NCI-H1105 (cell line): ENCODE results near the gene TOGARAM1.

ENCODE experiments used
- DNase-seq: peaks from one replicate; lab custom pipeline; 2025; lab: John Stamatoyannopoulos, UW

The TOGARAM1 gene

GRCh38 chr14:45094275-45094674 is 132.3 kb downstream of the TOGARAM1 start:
- DNase-seq, result no peak

- no peak for DNase-seq
These were observed 133.2 kb downstream of the TOGARAM1 start for GRCh38 chr14:45095143-45095542.

DNA sequence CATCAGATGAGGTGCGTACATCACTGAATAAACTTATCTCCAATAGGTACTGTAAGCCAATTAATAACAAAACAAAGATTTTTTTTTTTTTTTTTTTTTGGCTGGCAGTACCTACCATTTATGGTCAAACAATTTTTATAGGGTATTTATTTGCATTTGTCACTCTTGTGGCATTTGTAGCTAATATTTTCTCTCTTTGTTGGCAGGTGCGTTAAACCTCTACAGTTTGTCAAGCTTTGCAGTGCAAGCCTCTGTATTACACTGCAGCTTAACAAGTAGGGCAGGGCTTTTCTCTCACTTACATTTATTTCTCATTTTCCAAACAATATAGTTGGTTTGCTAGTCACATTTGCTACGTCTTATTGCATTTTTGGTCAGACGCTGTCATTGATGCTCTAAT is 134.2 kb downstream of the TOGARAM1 start:
- DNase-seq, result no peak

GRCh38 chr14:45103806-45104205 is 141.8 kb downstream of the TOGARAM1 start:
- no peak for DNase-seq

DNA sequence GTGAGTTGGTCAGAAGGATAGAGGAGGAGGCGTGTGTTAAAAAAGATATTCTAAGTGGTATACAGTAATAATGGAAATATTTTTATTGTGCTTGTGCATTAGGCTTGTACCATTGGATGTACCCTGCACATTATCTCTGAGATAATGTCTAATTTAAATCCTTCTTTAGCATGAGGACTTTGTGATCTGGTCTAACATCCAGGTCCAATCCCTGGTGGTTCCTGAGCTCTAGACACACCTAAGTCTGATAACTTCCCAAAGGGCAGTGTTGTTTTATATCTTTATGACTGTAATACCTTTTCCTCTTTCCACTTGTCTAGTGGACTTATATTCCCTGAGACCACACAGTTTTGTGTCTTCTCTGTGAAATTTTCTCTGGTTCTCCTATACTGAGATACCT is 142.6 kb downstream of the TOGARAM1 start:
- no peak for DNase-seq

DNA sequence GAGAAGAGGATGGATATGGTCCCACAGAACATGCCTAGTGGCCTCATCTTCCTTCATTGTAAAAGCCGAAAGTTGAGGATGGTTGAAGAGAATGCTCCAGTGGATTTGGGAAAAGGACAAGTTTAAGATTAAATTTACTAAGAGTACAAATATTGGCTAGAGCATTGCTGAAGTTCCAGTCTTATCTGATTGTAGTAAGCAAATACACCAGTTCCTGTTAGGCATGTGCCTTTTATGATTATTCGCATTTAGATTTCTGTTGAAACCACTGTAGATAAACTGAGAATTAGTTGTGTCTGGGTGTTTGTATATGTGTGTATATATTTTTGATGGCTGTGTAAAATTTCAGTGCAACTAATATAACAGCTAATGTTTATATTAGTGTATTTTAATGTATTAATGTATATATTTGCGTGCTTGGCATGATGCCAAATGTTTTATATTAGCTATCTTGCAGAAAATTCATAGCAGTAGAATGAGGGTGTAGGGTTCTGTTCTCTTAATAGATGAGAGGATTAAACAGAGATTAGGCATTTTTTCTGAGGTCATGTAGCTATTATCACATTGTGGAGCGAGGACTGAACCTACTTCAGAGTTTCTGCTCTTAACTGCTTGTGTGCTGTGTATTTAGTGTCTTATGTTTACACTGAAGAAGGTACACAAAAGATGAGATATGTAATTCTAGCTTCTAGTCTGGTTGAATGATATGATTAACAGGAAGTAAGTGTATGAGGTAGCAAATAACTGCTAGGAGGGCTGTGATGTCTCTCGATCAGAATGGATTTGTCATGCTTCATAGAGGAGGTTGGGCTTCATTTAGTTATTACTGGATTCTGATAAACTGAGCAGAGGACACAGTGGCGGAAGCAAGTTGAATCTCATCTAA is 151.1 kb downstream of the TOGARAM1 start:
- DNase-seq, result no peak

DNA sequence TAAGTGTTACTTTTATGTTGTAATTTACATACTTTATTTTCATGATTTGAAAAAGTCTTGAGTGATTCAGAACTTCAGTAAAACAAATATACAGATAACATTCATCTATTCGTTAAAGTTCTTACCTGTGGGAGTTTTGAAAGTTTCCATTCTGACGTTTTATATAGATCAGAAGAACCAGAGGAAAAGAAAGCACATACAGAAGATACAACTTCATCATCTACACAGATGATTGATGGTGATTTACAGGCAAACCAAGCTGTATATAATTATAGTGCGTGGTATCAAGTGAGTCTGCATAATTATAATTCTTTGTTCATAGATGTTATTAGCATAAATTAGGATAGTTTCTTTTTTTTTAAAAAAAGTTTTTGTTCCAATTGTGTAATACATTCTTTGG is 152.3 kb downstream of the TOGARAM1 start:
- DNase-seq, result no peak

- no peak for DNase-seq
These were observed 156.6 kb downstream of the TOGARAM1 start for GRCh38 chr14:45118594-45118993.

DNA sequence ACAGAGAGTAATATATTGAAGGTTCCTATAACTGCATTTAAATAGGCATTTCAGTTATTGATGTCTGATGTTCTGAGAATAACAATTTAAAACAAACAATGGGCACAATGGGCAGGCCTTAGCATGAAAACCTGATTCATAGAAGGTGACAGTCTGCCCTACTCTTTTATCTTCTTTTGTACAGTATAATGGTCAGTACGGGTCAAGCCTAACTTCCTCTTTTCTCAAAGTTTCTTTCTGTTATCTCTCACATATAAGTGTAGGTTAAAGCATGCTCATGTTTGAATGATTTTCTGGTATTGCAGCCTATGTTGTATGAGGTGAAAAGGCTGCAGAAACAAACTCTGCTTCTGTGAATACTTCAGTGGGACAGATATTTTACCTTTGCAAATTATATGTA is 158.1 kb downstream of the TOGARAM1 start:
- no peak for DNase-seq

- no peak for DNase-seq
These were observed 161.3 kb downstream of the TOGARAM1 start for GRCh38 chr14:45123271-45123670.
